Ishikawa (cell line): Measurements from ENCODE around the gene NOXA1.
A peak's percentile ranks its signal among the peaks of the same experiment; 100 is the strongest.

Source experiments
- CREB1 ChIP-seq: IDR thresholded peaks from 2 replicates; pipeline ENCODE4 v1.6.1; 2012; ENCODE audit warnings: low read depth
- EGR1 ChIP-seq: IDR thresholded peaks from 2 replicates; pipeline ENCODE4 v1.6.1; 2012
- EP300 ChIP-seq: IDR thresholded peaks from 2 replicates; pipeline ENCODE4 v1.6.1; 2012; ENCODE audit warnings: borderline replicate concordance
- MAX ChIP-seq: IDR thresholded peaks from 2 replicates; pipeline ENCODE4 v1.6.1; 2012
- NFIC ChIP-seq: IDR thresholded peaks from 2 replicates; pipeline ENCODE4 v1.6.1; 2012
- RAD21 ChIP-seq: IDR thresholded peaks from 2 replicates; pipeline ENCODE4 v1.6.1; 2012; ENCODE audit warnings: low read depth
- TAF1 ChIP-seq: IDR thresholded peaks from 2 replicates; pipeline ENCODE4 v1.6.1; 2012; ENCODE audit warnings: low read depth, mild to moderate bottlenecking
- TCF12 ChIP-seq: IDR thresholded peaks from 2 replicates; pipeline ENCODE4 v1.6.1; 2012; ENCODE audit warnings: low read depth
- TEAD4 ChIP-seq: IDR thresholded peaks from 2 replicates; pipeline ENCODE4 v1.6.1; 2012
- USF1 ChIP-seq: IDR thresholded peaks from 2 replicates; pipeline ENCODE4 v1.6.1; 2012
- YY1 ChIP-seq: IDR thresholded peaks from 2 replicates; pipeline ENCODE4 v1.6.1; 2012; ENCODE audit warnings: low read depth
- ZBTB7A ChIP-seq: IDR thresholded peaks from 2 replicates; pipeline ENCODE4 v1.6.1; 2012; ENCODE audit warnings: low read depth
- TF ChIP-seq, protein P1 (sequence below): IDR thresholded peaks from 2 replicates; pipeline ENCODE4 v1.6.1; 2012; ENCODE audit warnings: low read depth, mild to moderate bottlenecking

GRCh38 chr9:137423514-137424291, 510 bp downstream of the NOXA1 start:
- TF ChIP-seq YY1 (no peak), TCF12 (no peak), NFIC (no peak), TAF1 (no peak), RAD21 (no peak), CREB1 (no peak), MAX (no peak), USF1 (no peak), ZBTB7A (peak; percentile 65; the same call in 1 of the 2 replicates), EGR1 (no peak), EP300 (no peak), TEAD4 (no peak)
- TF ChIP-seq, protein P1, sequence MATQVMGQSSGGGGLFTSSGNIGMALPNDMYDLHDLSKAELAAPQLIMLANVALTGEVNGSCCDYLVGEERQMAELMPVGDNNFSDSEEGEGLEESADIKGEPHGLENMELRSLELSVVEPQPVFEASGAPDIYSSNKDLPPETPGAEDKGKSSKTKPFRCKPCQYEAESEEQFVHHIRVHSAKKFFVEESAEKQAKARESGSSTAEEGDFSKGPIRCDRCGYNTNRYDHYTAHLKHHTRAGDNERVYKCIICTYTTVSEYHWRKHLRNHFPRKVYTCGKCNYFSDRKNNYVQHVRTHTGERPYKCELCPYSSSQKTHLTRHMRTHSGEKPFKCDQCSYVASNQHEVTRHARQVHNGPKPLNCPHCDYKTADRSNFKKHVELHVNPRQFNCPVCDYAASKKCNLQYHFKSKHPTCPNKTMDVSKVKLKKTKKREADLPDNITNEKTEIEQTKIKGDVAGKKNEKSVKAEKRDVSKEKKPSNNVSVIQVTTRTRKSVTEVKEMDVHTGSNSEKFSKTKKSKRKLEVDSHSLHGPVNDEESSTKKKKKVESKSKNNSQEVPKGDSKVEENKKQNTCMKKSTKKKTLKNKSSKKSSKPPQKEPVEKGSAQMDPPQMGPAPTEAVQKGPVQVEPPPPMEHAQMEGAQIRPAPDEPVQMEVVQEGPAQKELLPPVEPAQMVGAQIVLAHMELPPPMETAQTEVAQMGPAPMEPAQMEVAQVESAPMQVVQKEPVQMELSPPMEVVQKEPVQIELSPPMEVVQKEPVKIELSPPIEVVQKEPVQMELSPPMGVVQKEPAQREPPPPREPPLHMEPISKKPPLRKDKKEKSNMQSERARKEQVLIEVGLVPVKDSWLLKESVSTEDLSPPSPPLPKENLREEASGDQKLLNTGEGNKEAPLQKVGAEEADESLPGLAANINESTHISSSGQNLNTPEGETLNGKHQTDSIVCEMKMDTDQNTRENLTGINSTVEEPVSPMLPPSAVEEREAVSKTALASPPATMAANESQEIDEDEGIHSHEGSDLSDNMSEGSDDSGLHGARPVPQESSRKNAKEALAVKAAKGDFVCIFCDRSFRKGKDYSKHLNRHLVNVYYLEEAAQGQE: no peak
